ENCODE results near the gene HNRNPUL1. TPM values are rescaled to one million over a fixed set of nuclear protein-coding genes. Genes with fewer than 3 reads are reported as not detected.

Gene HNRNPUL1
- total RNA-seq, 1 donor from 2014 or later, result 126 TPM

DNA sequence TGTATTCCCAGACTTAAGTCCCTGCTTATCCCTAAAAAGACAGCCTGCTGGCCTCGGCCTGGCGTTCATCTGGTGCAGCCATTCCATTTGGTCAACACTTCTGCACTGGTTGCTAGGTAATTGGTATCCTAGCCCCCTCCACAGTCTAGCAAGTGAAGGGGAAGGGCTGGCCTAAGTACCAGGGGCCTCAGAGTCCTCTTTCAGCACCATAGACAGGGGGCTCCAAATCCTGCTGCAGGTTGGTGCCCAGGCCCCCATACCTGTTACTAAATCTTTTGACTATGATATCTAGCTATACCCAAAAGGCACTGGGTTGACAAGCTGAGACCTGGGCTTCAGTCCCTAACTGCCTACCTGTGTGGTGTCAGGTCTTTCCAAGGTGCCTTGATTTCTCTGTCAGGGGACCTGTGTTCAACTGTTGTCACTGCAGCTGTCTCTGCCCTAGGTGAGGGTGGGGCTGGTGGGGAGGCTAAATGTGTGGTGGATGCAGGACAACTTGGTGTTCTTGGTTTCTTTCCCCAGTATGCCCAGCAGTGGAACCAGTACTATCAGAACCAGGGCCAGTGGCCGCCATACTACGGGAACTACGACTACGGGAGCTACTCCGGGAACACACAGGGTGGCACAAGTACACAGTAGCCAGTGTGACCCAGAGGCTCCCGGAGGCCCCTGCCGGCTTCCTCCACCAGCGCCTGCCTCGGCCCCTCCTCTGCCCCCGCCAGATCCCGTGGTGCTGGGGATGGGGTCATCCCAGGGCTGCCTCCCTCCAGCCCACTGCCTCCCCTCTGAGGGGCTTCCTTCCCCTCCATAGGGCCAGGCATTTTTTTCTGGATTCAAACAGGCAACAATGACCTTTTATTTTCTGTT, 42.0 kb downstream of the HNRNPUL1 start:
- H3K4me2 ChIP-seq, result no peak overlapping the region
- H3K9me3 ChIP-seq (ENCODE audit: low read depth), result no peaks in the 10 kb centered on the region
- H3K36me3 ChIP-seq, result peaks cover 7% of the 10 kb centered on the region
- H3K27me3 ChIP-seq, result no peaks in the 10 kb centered on the region
- H3K4me1 Mint-ChIP-seq, result peaks cover 18% of the 10 kb centered on the region
- peaks cover 5% of the 10 kb centered on the region for H3K27me3 Mint-ChIP-seq (ENCODE audit: insufficient read depth, low read depth)
- no peak overlapping the region for H3K4me3 ChIP-seq
- H3K36me3 Mint-ChIP-seq, result peaks cover 28% of the 10 kb centered on the region
- no peak overlapping the region for H2AFZ ChIP-seq (replicated peaks)
- TF ChIP-seq EZH2 (IDR thresholded peaks at IDR 0.05) (no peak), EZH2phosphoT487 (IDR thresholded peaks at IDR 0.05) (no peak)
- TF ChIP-seq, protein P1, sequence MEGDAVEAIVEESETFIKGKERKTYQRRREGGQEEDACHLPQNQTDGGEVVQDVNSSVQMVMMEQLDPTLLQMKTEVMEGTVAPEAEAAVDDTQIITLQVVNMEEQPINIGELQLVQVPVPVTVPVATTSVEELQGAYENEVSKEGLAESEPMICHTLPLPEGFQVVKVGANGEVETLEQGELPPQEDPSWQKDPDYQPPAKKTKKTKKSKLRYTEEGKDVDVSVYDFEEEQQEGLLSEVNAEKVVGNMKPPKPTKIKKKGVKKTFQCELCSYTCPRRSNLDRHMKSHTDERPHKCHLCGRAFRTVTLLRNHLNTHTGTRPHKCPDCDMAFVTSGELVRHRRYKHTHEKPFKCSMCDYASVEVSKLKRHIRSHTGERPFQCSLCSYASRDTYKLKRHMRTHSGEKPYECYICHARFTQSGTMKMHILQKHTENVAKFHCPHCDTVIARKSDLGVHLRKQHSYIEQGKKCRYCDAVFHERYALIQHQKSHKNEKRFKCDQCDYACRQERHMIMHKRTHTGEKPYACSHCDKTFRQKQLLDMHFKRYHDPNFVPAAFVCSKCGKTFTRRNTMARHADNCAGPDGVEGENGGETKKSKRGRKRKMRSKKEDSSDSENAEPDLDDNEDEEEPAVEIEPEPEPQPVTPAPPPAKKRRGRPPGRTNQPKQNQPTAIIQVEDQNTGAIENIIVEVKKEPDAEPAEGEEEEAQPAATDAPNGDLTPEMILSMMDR (IDR thresholded peaks at IDR 0.05), result no peak
- H3K79me2 ChIP-seq (ENCODE audit: low read depth), result peaks cover 7% of the 10 kb centered on the region
- H3K27ac ChIP-seq, result peak overlapping the region; percentile 85
- DNase-seq (ENCODE audit: low spot score), result no peak
- H3K27ac Mint-ChIP-seq, result no peak overlapping the region
- H3K9me3 Mint-ChIP-seq, result no peaks in the 10 kb centered on the region
- H3K9ac ChIP-seq, result no peak overlapping the region
- peaks cover 6% of the 10 kb centered on the region for H4K20me1 ChIP-seq (ENCODE audit: low read depth)
- no peak overlapping the region for H3K4me3 Mint-ChIP-seq
- H3K4me1 ChIP-seq, result peaks cover 5% of the 10 kb centered on the region
- peaks cover 67% of the 10 kb centered on the region for H3F3A ChIP-seq (ENCODE audit: low read depth)

GRCh38 chr19:41307090-41307875, 43.1 kb downstream of the HNRNPUL1 start:
- no peak for TF ChIP-seq EZH2phosphoT487 (IDR thresholded peaks at IDR 0.05)
- Histone ChIP-seq H3K4me1 (peaks cover 10% of the 10 kb centered on the region), H3K79me2 (ENCODE audit: low read depth) (peaks cover 19% of the 10 kb centered on the region), H3K9me3 (ENCODE audit: low read depth) (no peaks in the 10 kb centered on the region), H3K9ac (no peak overlapping the region), H4K20me1 (ENCODE audit: low read depth) (peaks cover 6% of the 10 kb centered on the region), H2AFZ (replicated peaks) (no peak overlapping the region), H3K4me3 (no peak overlapping the region), H3K4me2 (no peak overlapping the region), H3K36me3 (peaks cover 7% of the 10 kb centered on the region), H3F3A (ENCODE audit: low read depth) (peaks cover 67% of the 10 kb centered on the region), H3K27me3 (no peaks in the 10 kb centered on the region), H3K27ac (peak overlapping the region; percentile 85)
- Mint-ChIP-seq H3K27me3 (ENCODE audit: insufficient read depth, low read depth) (peaks cover 5% of the 10 kb centered on the region), H3K4me1 (peaks cover 22% of the 10 kb centered on the region), H3K9me3 (no peaks in the 10 kb centered on the region), H3K36me3 (peaks cover 20% of the 10 kb centered on the region), H3K4me3 (no peak overlapping the region), H3K27ac (peak overlapping the region; percentile 88)
- DNase-seq (ENCODE audit: low spot score), result no peak

- H3K4me2 ChIP-seq, result no peak overlapping the region
- H3K36me3 ChIP-seq, result peaks cover 7% of the 10 kb centered on the region
- peaks cover 21% of the 10 kb centered on the region for H3K4me1 Mint-ChIP-seq
- H3K27ac ChIP-seq, result peak overlapping the region; percentile 85
- H3K9me3 Mint-ChIP-seq, result no peaks in the 10 kb centered on the region
- H3K27ac Mint-ChIP-seq, result peak overlapping the region; percentile 72
- H3F3A ChIP-seq (ENCODE audit: low read depth), result peaks cover 67% of the 10 kb centered on the region
- H3K36me3 Mint-ChIP-seq, result peaks cover 18% of the 10 kb centered on the region
- no peak overlapping the region for H3K4me3 ChIP-seq
- peaks cover 6% of the 10 kb centered on the region for H4K20me1 ChIP-seq (ENCODE audit: low read depth)
- H3K4me1 ChIP-seq, result peaks cover 10% of the 10 kb centered on the region
- DNase-seq (ENCODE audit: low spot score), result no peak
- H3K9me3 ChIP-seq (ENCODE audit: low read depth), result no peaks in the 10 kb centered on the region
- H3K79me2 ChIP-seq (ENCODE audit: low read depth), result peaks cover 23% of the 10 kb centered on the region
- no peak overlapping the region for H3K9ac ChIP-seq
- TF ChIP-seq, protein P1 (IDR thresholded peaks at IDR 0.05), result no peak
- TF ChIP-seq EZH2phosphoT487 (IDR thresholded peaks at IDR 0.05), result no peak
- TF ChIP-seq EZH2 (IDR thresholded peaks at IDR 0.05), result no peak
- peaks cover 5% of the 10 kb centered on the region for H3K27me3 Mint-ChIP-seq (ENCODE audit: insufficient read depth, low read depth)
- no peak overlapping the region for H2AFZ ChIP-seq (replicated peaks)
- peak overlapping the region; percentile 97 for H3K4me3 Mint-ChIP-seq
- no peaks in the 10 kb centered on the region for H3K27me3 ChIP-seq
Observed at GRCh38 chr19:41307954-41308449, 43.8 kb downstream of the HNRNPUL1 start.
